HG03378 (cell line): ENCODE results near the gene DPEP2NB.
"Not testable (repeated sequence)": the region's sequence is repeated elsewhere in the genome, so short reads cannot be mapped to it uniquely, and the experiment has no call there.

Experiments
- ATAC-seq: cut with Tn5 transposase; IDR thresholded peaks from one replicate; pipeline ENCODE4 v1.9.1; 2021; ENCODE audit warnings: mild to moderate bottlenecking, moderate library complexity; ENCODE audit not compliant: unreplicated experiment

DPEP2NB gene

GRCh38 chr16:67987460-67988160 is 28.1 kb downstream of the DPEP2NB start:
- no peak for ATAC-seq

GRCh38 chr16:67986949-67987348 is 28.8 kb downstream of the DPEP2NB start:
- no peak for ATAC-seq

GRCh38 chr16:67982011-67982696 is 33.6 kb downstream of the DPEP2NB start:
- no peak for ATAC-seq

GRCh38 chr16:67979955-67980678 is 35.6 kb downstream of the DPEP2NB start, which contains the start of gene DPEP3:
DPEP3 (minus strand) TSS chr16:67980499; CDS start chr16:67980380, 119 bp downstream.
- no peak for ATAC-seq

GRCh38 chr16:67977469-67978227 is 38.1 kb downstream of the DPEP2NB start:
- no peak for ATAC-seq

GRCh38 chr16:67977005-67977404 is 38.7 kb downstream of the DPEP2NB start:
- ATAC-seq = no peak

- ATAC-seq = no peak
Observed at GRCh38 chr16:67976205-67976604, 39.5 kb downstream of the DPEP2NB start.

GRCh38 chr16:67975321-67976105 is 40.2 kb downstream of the DPEP2NB start:
- no peak for ATAC-seq

GRCh38 chr16:67972285-67972684 is 43.4 kb downstream of the DPEP2NB start:
- ATAC-seq = not testable (repeated sequence)

GRCh38 chr16:67971111-67971510 is 44.6 kb downstream of the DPEP2NB start:
- ATAC-seq = no peak

GRCh38 chr16:67969254-67970039 is 46.3 kb downstream of the DPEP2NB start:
- no peak for ATAC-seq

GRCh38 chr16:67968400-67969253 is 47.1 kb downstream of the DPEP2NB start, which contains the start of gene SLC12A4:
SLC12A4 (minus strand) TSS chr16:67968637; CDS start chr16:67968553, 84 bp downstream.
- ATAC-seq = no peak

GRCh38 chr16:67967958-67968399 is 47.7 kb downstream of the DPEP2NB start:
- no peak for ATAC-seq

GRCh38 chr16:67967183-67967957 is 48.3 kb downstream of the DPEP2NB start:
- ATAC-seq = no peak

GRCh38 chr16:67966549-67967182 is 49.0 kb downstream of the DPEP2NB start:
- no peak for ATAC-seq

- ATAC-seq = no peak
Observed at GRCh38 chr16:67965668-67966548, 49.8 kb downstream of the DPEP2NB start.
